ENCODE measurements around the gene SUPT20H. TPM values are rescaled to one million over a fixed set of nuclear protein-coding genes. Genes with fewer than 3 reads are reported as not detected.

SUPT20H gene
- total RNA-seq, 1 donor from 2014 or later, result 115 TPM

DNA sequence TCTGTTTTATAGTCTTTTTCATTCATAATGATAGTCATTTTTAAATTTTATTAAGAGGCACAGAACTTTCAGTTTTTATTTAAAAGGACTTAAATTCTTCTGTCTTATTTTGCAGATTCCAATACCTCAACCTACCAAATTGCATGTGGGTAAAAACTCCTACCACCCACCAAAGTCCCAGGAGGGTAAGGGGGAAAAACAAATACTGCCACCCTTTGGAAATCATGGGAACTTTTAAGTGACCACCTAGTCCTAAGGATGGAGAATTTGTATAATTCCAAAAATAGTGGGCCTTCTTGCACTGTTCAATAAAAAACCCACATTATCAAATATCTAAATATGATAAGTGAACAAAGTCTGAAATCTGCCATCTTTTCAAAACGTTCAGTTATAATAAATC, 9.7 kb downstream of the SUPT20H start:
- Mint-ChIP-seq H3K27me3 (ENCODE audit: unreplicated experiment) (peaks cover 2% of the 10 kb centered on the region), H3K27ac (ENCODE audit: unreplicated experiment) (no peak overlapping the region), H3K36me3 (ENCODE audit: unreplicated experiment) (no peaks in the 10 kb centered on the region), H3K4me1 (ENCODE audit: low read depth, unreplicated experiment) (peaks cover 3% of the 10 kb centered on the region), H3K4me3 (ENCODE audit: unreplicated experiment) (no peak overlapping the region), H3K9me3 (ENCODE audit: unreplicated experiment) (peaks cover 2% of the 10 kb centered on the region)
- TF ChIP-seq, protein P1, sequence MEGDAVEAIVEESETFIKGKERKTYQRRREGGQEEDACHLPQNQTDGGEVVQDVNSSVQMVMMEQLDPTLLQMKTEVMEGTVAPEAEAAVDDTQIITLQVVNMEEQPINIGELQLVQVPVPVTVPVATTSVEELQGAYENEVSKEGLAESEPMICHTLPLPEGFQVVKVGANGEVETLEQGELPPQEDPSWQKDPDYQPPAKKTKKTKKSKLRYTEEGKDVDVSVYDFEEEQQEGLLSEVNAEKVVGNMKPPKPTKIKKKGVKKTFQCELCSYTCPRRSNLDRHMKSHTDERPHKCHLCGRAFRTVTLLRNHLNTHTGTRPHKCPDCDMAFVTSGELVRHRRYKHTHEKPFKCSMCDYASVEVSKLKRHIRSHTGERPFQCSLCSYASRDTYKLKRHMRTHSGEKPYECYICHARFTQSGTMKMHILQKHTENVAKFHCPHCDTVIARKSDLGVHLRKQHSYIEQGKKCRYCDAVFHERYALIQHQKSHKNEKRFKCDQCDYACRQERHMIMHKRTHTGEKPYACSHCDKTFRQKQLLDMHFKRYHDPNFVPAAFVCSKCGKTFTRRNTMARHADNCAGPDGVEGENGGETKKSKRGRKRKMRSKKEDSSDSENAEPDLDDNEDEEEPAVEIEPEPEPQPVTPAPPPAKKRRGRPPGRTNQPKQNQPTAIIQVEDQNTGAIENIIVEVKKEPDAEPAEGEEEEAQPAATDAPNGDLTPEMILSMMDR (IDR thresholded peaks at IDR 0.05; ENCODE audit: partially characterized antibody, unreplicated experiment), result peak; percentile 28
- no peak for DNase-seq

DNA sequence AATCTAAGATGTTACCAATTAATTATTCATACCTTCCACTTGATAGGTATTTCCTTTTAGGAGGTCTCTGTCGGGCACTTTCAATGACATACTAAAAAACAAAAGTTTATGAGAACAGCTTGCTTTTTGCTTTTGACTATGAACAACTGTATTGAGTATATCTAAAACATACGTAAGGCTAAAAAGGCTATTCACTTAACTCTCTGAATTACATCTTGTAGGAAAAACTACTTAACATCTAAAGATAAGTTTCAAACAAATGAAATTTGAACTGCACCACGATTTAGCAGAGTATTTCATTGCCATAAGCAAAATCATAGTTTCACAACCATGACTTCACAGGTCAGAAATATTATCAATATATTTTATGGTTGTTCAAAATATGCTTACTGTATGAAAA, 11.6 kb downstream of the SUPT20H start:
- H3K4me1 Mint-ChIP-seq (ENCODE audit: low read depth, unreplicated experiment), result peaks cover 3% of the 10 kb centered on the region
- H3K36me3 Mint-ChIP-seq (ENCODE audit: unreplicated experiment), result no peaks in the 10 kb centered on the region
- H3K27me3 Mint-ChIP-seq (ENCODE audit: unreplicated experiment), result no peaks in the 10 kb centered on the region
- TF ChIP-seq, protein P1 (IDR thresholded peaks at IDR 0.05; ENCODE audit: partially characterized antibody, unreplicated experiment), result no peak
- no peak overlapping the region for H3K27ac Mint-ChIP-seq (ENCODE audit: unreplicated experiment)
- no peaks in the 10 kb centered on the region for H3K9me3 Mint-ChIP-seq (ENCODE audit: unreplicated experiment)
- H3K4me3 Mint-ChIP-seq (ENCODE audit: unreplicated experiment), result no peak overlapping the region
- DNase-seq, result no peak

DNA sequence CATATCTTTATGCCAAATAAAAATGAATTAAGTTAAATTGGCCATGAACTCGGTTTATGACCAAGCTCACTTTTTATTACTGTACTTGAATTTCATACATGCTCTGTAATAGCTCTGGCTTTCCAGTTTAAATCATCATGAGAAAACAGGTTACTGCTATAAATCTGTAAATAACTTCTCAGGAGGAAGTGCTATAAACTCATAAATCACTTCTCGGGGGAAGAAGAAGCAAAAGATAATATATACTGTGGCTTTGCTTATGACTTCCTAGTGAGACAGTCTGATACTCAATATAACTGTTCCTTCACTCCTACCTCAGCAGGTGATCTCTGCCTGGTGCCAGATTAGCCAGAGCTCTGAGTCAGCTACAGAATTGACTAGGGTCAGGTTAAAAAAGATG, 12.5 kb downstream of the SUPT20H start:
- Mint-ChIP-seq H3K36me3 (ENCODE audit: unreplicated experiment) (no peaks in the 10 kb centered on the region), H3K4me3 (ENCODE audit: unreplicated experiment) (no peak overlapping the region), H3K27me3 (ENCODE audit: unreplicated experiment) (no peaks in the 10 kb centered on the region), H3K4me1 (ENCODE audit: low read depth, unreplicated experiment) (peaks cover 3% of the 10 kb centered on the region), H3K27ac (ENCODE audit: unreplicated experiment) (no peak overlapping the region), H3K9me3 (ENCODE audit: unreplicated experiment) (no peaks in the 10 kb centered on the region)
- TF ChIP-seq, protein P1 (IDR thresholded peaks at IDR 0.05; ENCODE audit: partially characterized antibody, unreplicated experiment), result no peak
- DNase-seq, result no peak

DNA sequence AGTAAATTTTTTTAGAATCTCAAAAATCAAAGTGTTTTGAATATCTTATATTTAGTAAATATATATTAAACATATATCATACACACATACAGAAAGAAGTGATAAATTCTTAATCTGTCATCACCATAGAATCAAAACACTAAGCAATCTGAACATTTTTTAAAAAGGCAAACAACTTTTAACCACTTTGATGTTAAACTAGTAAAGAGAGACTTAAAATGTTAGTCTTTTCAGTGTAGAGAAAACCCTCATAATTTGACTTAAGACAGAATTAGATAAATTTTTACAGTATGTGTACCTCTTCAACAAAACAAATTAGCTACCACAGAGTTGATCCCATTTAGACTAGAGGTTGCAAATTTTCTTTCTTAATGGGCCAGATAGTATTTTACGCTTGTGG, 13.4 kb downstream of the SUPT20H start:
- Mint-ChIP-seq H3K36me3 (ENCODE audit: unreplicated experiment) (no peaks in the 10 kb centered on the region), H3K9me3 (ENCODE audit: unreplicated experiment) (no peaks in the 10 kb centered on the region), H3K27me3 (ENCODE audit: unreplicated experiment) (no peaks in the 10 kb centered on the region), H3K27ac (ENCODE audit: unreplicated experiment) (no peak overlapping the region), H3K4me1 (ENCODE audit: low read depth, unreplicated experiment) (no peaks in the 10 kb centered on the region), H3K4me3 (ENCODE audit: unreplicated experiment) (no peak overlapping the region)
- TF ChIP-seq, protein P1 (IDR thresholded peaks at IDR 0.05; ENCODE audit: partially characterized antibody, unreplicated experiment), result no peak
- DNase-seq, result no peak

DNA sequence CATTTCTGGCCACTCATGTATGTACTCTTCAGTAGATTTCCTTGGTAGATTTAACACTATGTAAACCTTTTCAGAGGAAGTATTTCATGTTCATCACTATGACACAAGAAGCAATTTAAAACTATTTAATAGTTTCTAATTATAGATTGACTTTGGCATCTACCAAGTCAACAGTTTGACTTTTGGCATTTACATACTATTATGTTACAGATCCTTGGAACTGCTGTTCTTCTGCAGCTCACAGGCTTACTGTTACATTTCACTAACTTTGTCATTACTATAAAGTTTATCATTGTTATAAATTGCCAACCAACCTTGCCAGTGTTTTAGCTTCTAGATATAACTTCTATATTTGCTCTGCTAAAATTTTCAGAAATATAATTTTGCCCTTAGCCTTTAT, 18.7 kb downstream of the SUPT20H start:
- no peaks in the 10 kb centered on the region for H3K36me3 Mint-ChIP-seq (ENCODE audit: unreplicated experiment)
- H3K4me3 Mint-ChIP-seq (ENCODE audit: unreplicated experiment), result no peak overlapping the region
- H3K9me3 Mint-ChIP-seq (ENCODE audit: unreplicated experiment), result no peaks in the 10 kb centered on the region
- DNase-seq, result no peak
- no peaks in the 10 kb centered on the region for H3K4me1 Mint-ChIP-seq (ENCODE audit: low read depth, unreplicated experiment)
- no peak overlapping the region for H3K27ac Mint-ChIP-seq (ENCODE audit: unreplicated experiment)
- TF ChIP-seq, protein P1 (IDR thresholded peaks at IDR 0.05; ENCODE audit: partially characterized antibody, unreplicated experiment), result no peak
- no peaks in the 10 kb centered on the region for H3K27me3 Mint-ChIP-seq (ENCODE audit: unreplicated experiment)

All from glutamatergic neuron (in vitro differentiated cells).